NCI-H460 (cell line): ENCODE results near the gene TPRG1L. TPM values are rescaled to one million over a fixed set of nuclear protein-coding genes. Genes with fewer than 3 reads are reported as not detected.

Experiments used
- DNase-seq: peaks from one replicate; pipeline ENCODE4 v3.0.0-alpha.2; 2016; ENCODE audit warnings: low read depth; ENCODE audit errors: extremely low read depth
- total RNA-seq: library from RNA; depleted of rRNA; stranded (reverse); fragments of >200 nt; shearing (Covaris generic); gene quantifications from 2 replicates; pipeline ENCODE4 v1.2.3, GENCODE V29; 2014

TPRG1L gene
- total RNA-seq, 1 experiment from 2014 or later, result 7.0 TPM

- no peak for DNase-seq
Observed at GRCh38 chr1:3641816-3642215, 17.0 kb downstream of the TPRG1L start.

GRCh38 chr1:3642919-3643675 is 18.3 kb downstream of the TPRG1L start:
- no peak for DNase-seq

DNA sequence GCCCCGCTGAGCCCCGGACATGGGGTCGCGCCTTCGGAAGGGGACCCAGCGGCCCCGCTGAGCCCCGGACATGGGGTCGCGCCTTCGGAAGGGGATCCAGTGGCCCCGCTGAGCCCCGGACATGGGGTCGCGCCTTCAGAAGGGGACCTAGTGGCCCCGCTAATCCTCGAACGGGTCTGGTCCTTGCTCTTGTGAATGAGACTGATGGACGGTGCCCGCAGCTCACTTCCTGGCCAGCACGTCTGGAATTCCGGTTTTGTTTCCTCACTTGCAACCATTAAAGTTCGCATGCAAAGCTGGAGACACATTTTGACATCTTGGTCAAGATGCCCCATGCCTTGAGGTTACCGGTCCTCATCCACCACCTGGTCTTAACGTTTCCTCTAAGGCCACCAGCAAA is 19.5 kb downstream of the TPRG1L start:
- no peak for DNase-seq

DNA sequence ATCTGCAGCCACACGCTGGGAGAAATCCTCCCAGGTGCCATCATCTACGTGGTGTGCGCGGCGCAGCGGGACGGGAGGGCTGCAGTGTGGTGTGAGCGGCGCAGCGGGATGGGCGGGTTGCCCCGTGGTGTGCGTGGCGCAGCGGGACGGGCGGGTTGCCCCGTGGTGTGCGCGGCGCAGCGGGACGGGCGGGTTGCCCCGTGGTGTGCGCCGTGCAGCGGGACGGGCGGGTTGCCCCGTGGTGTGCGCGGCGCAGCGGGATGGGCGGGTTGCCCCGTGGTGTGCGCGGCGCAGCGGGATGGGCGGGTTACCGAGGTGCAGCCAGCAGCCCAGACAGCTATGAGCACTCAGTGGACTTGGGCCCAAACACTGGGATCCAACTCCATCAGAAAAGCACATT is 20.4 kb downstream of the TPRG1L start:
- DNase-seq, result no peak

DNA sequence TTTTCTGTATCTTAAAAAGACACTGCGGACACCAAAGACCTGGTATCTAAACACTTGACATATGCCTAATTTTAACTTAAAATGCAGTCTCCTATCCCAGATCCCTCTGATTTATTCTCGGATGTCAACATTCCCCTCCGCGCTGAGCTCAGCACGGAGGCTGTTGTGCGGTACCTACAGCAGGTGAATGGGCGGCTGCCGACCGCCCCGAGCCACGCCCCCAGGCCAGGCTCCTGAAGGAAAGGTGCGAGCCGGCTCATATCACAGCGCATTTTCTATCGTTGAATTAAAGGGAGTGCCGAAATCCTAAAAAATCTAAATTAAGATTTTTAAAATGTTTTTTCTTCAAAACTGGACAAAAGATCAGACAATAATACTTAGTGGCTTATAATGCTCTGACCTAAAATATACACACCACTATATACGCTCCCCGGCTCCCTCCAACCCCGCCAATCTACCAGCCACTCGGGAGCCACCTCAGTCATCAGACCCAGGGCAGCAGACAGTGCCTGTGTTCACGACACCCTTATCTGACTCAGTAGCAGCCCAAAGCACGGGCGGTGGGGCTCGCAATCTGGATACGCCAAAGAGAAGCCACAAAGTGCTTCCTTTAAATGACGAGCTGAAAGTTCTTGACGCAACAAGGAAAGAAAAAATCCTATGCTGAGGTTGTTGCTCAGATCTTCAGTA is 21.0 kb downstream of the TPRG1L start:
- DNase-seq, result no peak

DNA sequence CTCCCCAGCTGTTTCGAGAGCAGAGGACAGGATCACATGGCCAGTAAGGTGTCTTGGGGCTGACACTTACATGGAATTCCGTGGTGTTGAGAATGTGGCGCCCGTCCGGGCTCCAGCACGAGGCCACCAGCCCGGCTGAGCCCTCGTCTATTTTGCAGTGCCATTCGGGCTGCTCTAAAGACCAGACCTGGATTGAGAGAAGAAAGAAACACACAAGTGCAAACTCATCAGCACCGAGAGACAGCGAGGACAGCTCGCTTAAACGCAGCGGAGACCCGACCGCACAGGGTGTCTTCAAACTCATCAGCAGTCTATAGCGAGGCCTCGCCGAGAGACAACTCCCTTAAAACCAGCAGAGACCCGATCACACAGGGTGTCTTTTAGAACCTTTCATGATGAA is 21.8 kb downstream of the TPRG1L start:
- DNase-seq, result no peak

DNA sequence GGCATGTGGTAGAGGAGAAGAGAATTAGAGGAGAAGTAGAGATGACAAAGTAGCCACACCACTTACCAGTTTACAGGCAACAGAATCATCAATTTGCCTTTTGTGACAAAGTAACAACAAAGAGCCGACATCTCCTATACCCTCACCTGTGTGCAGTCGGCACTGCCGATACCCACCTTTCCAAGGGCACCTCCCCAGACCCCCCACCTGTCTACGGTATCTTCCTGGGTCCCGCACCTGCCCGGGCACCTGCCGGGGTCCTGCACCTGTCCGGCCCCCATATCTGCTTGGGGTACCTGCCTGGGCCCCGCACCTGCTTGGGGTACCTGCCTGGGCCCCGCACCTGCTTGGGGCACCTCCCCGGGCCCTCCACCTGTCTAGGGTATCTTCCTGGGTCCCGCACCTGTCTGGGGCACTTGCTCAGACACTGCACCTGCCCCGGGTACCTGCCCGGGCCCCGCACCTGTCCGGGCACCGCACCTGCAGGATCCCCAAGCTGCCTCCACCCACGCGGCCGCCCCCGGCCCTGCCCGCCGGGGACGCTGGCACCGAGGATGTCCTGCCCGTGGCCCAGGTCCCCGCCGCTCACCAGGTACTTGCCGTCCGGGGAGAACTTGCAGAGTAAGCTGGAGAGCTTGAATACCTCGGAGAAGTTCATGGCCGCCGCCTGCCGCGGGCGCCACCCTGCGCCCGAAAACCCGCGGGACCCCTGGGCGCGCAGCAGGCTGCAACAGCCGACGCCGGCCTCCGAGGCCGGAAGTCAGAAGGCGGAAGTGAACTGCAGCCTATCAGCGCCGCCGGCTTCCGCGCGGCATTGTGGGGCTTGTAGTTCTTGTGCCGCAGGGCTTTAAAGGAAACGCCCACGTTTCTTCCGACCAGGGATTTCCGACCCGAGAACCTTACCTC is 24.8 kb downstream of the TPRG1L start, which contains the start of gene WRAP73:
Gene WRAP73 (minus strand): TSS at position 762 of the 906 bp plus-strand sequence. CDS start 104 bp downstream, at position 658.
- peak; percentile 80 for DNase-seq

DNA sequence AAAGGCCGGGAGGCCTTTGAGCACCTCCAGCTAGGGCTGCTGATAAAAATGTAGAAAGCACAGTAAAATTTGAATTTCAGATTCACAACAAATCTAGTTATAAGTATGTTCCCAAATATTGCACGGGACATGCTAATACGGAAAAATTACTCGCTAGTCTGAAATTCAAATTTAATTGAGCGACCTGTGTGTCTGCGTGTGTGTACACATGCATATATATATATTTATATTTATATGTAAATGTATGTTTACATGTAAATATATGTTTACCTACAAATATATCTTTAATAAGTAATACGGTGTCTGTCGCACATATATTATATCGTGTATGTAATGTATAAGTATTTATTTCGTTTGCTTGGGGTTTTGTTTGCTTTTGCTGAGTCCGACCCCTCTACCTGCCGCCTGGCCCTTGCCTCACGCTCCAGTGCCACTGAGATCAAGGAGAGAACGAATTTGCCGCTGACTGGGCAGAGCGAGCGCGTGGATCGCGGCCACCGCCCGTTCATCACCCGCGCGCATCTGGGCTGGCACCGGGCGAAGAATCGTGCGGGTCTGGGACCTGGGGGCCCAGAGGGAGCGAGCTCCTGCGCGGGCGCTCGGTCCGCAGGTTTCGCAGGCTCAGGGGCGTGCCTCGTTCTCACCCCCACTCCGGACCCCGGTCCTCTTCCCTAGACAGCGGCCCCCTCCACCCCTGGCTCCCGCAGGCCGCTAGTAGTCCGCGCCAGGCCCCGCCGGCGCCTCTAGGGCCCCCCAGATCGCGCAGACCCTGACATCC is 25.6 kb downstream of the TPRG1L start:
- no peak for DNase-seq

DNA sequence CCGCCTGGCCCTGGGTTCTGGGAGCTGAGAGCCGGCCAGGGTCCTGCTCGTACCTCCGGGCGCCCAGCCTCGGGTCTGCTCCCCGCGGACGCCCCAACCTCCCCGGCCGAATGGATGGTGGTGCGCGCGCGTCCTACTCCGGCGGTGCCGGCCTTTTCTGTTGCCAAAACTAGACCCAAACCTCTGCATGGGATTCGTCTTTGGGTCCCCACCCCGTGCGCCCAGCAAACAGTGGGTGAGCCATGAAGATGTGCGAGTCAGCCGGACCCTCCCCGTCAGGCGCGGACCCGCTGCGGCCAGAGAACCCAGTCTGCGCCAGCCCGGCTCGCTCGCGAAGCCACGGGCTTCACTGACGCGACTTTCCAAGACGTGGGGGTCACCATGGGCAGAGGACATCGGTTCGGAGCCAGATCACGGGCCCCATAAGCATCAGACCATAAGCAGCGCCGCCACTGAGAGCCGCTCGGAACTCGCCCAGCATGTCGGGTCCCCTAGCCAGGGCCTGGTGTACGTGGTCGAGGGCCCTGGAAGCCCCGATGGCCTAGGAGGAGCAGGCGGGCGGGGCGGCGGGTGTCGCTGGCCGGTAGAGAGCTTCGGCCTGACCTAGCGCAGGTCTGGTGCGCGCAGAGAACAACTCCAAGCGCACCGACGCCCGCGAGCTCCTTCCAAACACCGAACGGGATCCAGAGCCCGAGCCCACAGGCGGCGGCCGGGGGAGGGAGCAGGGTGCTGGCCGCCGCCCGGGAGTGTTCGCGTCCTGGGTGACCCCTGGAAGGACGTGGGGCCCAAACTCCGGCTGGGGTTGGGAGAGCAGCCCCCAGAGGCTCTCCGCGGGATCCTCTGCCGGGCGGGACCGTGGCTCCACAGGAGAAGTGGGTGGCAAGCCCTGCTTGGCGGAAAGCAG is 26.5 kb downstream of the TPRG1L start:
- DNase-seq, result no peak

- no peak for DNase-seq
Observed at GRCh38 chr1:3651930-3652547, 27.2 kb downstream of the TPRG1L start, which contains the start of gene TP73. TP73 (plus strand) TSS chr1:3652516; CDS start chr1:3682366, 29,850 bp downstream.

GRCh38 chr1:3652548-3653285 is 27.9 kb downstream of the TPRG1L start:
- no peak for DNase-seq

DNA sequence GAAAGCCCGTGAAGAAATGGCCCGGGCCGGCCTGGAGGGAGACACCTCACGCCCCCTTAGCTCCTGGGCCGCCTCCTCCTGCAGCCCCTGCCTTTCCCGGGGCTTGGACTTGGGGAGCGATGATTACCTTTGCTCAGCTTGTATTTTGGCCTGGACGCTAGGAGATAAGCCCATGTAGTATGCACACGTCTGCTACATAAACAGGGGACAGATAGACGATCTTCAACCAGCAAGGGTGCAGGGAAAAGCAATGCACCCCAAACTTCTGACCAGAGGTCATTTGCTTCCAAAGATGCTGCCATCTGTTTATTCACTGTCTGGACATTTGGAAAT is 28.4 kb downstream of the TPRG1L start:
- no peak for DNase-seq

DNA sequence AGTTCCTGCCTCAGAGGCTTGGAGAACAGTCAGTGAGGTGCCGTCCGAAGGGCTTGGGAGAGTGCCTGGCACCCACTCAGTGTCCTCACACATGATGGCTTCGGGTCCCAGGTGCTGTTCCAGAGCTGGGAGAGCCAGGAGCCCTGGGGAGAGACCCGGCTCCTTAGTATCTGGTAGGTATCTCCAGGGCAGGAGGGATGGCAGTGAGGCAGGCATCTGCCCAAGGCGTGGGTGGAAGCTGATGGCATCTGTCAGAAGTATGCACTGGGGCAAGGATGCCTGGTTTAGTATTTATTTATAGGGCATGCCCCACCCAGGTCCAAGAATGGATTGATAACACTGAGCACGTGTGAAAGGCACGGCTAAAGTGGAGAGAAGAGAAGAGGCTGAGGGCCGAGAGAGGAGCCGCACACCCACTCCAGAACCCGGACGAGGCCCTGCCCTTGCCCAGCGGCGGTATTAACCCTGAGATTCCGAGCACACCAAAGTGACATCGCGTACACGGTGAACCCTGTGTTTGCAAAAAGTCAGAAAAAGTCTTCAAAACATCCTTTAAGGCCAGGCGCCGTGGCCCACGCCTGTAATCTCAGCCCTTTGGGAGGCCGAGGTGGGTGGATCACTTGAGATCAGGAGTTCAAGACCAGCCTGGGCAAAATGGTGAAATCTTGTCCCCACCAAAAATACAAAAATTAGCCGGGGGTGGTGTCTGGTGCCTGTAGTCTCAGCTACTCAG is 29.9 kb downstream of the TPRG1L start:
- DNase-seq, result no peak

GRCh38 chr1:3656450-3657095 is 31.8 kb downstream of the TPRG1L start:
- DNase-seq, result no peak

DNA sequence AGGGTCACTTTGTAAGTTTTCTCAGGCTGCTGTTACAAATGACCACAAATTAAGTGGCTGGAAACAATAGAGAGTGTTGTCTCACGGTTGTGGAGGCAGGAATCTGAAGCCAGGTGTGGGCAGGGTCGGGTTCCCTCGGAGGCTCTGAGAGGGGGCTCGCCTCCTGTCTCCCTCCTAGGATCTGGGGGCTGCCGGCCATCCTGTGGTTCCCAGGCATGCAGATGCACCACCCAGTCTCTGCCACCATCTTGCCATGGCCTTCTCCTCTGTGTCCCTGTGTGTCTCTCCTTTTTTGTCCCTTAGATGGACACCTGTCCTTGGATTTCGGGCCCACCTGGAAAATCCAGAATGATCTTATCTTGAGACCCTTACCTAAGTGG is 32.3 kb downstream of the TPRG1L start:
- no peak for DNase-seq

GRCh38 chr1:3657578-3658230 is 32.9 kb downstream of the TPRG1L start:
- no peak for DNase-seq

DNA sequence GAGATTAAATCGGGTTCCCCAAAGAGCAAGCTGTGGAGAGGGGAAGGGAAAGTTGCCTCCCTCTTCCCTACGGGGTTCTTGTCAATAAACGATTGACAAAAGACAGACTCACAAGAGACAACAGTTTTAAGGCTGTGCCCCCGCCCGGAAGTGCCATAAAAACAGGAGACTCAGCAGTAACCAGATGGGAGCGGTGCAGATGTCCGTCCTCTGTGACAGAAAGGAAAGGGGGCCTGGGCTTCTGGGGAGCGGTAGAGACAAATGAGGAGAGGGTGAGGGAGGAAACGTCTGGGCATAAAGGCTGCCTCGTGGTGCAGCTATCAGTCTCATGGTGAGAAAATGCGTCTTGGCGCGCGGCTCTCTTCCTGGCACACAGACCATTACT is 33.4 kb downstream of the TPRG1L start:
- no peak for DNase-seq
